SJSA1 (cell line): ENCODE measurements around the gene KLRF1. TPM values are rescaled to one million over a fixed set of nuclear protein-coding genes. Genes with fewer than 3 reads are reported as not detected.

ENCODE experiments used
- DNase-seq, 2 experiments: peaks; one replicate each; pipeline ENCODE4 v3.0.0-alpha.2; 2015 to 2020; ENCODE audit warnings: low spot score in 2 of 2, low read depth in 1 of 2
- H3K27ac ChIP-seq: fragments of 250-450 bp; sonication (Bioruptor Pico); 2 replicates; pipeline ENCODE4 v1.5.1; 2020; ENCODE audit warnings: mild to moderate bottlenecking, moderate library complexity
- H3K27me3 ChIP-seq: fragments of 250-450 bp; sonication (Bioruptor Pico); replicated peaks from 2 replicates; pipeline ENCODE4 v1.5.1; 2020; ENCODE audit warnings: mild to moderate bottlenecking, moderate library complexity
- H3K36me3 ChIP-seq: fragments of 250-450 bp; sonication (Bioruptor Pico); 2 replicates; pipeline ENCODE4 v1.5.1; 2020; ENCODE audit warnings: mild to moderate bottlenecking
- H3K4me1 ChIP-seq: fragments of 250-450 bp; sonication (Bioruptor Pico); replicated peaks from 2 replicates; pipeline ENCODE4 v1.6.1; 2021; ENCODE audit warnings: mild to moderate bottlenecking
- H3K4me3 ChIP-seq: fragments of 250-450 bp; sonication (Bioruptor Pico); 2 replicates; pipeline ENCODE4 v1.5.1; 2020; ENCODE audit warnings: mild to moderate bottlenecking
- H3K9me3 ChIP-seq: fragments of 250-450 bp; sonication (Bioruptor Pico); replicated peaks from 2 replicates; pipeline ENCODE4 v1.5.1; 2020; ENCODE audit warnings: mild to moderate bottlenecking
- total RNA-seq: library from RNA; depleted of rRNA; stranded (reverse); fragments of >200 nt; shearing (Covaris generic); gene quantifications from 2 replicates; pipeline ENCODE4 v1.2.3, GENCODE V29; 2014

Gene KLRF1
- total RNA-seq, 1 experiment from 2014 or later: not detected

DNA sequence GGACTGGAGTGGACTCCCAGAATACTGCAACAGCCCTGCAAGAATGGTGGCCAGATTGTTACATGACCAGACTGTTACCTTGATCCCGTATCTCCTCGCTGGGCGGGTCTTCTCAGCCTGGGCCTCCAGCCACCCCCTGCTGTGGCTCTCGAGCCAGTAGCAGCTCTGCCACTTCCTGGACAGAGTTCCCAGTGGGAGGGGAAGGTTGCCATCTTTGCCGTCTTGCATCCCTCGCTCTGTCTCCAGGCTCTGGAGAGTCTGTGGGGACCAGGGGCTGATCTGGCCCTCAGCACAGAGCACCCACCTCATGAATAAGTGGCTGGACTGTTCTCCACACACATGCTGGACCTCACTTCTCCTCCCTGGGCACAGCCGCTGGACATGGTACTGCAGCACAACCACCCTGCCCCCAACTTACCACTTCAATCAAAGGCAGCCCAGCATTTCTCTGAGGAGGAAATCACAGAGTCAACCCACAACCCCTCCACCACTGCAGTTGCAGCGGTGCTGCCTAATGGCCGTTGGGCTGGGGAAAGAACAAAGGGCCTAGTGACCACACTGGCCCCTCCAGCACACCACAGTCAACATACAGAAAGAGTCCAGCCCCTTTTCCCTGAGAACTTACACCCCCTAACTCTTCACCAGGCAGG, 6.9 kb upstream of the KLRF1 start:
- no peaks in the 10 kb centered on the region for H3K4me1 ChIP-seq
- no peak for DNase-seq
- no peak overlapping the region for H3K4me3 ChIP-seq
- H3K27me3 ChIP-seq: 0 out of 2 replicates have a peak, but pooled peaks cover 2% of the 10 kb centered on the region
- H3K27ac ChIP-seq: no peak overlapping the region
- no peaks in the 10 kb centered on the region for H3K9me3 ChIP-seq
- H3K36me3 ChIP-seq: no peaks in the 10 kb centered on the region

GRCh38 chr12:9829483-9829882, 2.2 kb downstream of the KLRF1 start:
- no peaks in the 10 kb centered on the region for H3K36me3 ChIP-seq
- no peaks in the 10 kb centered on the region for H3K9me3 ChIP-seq
- peaks cover 21% of the 10 kb centered on the region for H3K27me3 ChIP-seq
- H3K27ac ChIP-seq: no peak overlapping the region
- DNase-seq: no peak
- no peak overlapping the region for H3K4me3 ChIP-seq
- no peaks in the 10 kb centered on the region for H3K4me1 ChIP-seq

DNA sequence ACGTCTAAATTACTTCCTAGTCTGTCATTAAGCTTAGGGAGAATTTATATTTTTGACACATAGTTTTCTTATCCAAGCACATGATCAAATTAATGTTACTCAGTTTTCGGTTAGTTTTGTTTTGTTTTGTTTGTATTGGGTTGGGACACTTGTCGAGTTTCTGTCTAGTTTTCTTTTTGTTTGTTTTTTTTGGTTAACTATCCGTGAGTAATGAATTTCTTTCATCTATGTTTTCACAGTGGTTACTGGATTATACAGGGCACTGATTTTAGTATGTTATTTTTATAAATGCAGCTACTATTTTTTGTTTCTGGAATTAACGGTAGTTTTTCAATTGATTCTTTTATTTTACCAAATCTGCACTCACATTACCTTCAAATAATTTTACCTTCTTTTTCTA, 2.7 kb downstream of the KLRF1 start:
- Histone ChIP-seq H3K9me3 (no peaks in the 10 kb centered on the region), H3K27me3 (peaks cover 21% of the 10 kb centered on the region), H3K4me1 (no peaks in the 10 kb centered on the region), H3K27ac (no peak overlapping the region), H3K4me3 (no peak overlapping the region), H3K36me3 (no peaks in the 10 kb centered on the region)
- DNase-seq: no peak

DNA sequence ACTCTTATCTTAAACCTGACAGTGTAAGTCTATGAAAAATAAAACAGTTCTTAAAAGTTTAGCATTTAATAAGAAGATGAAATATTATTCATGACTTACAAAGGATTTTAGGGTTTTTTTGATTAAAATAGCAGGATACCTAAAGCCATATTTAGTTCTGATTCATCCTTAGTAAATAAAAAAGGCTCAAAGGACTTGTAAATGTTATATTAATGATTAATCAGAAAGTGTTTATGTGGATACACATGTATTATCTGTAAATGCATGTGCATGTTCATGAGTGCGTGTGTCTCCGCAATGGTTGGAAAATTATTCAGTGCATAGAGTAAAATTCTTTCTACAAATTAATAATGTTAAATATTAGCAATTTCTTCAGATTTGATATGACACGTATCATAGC, 4.4 kb downstream of the KLRF1 start:
- no peak overlapping the region for H3K27ac ChIP-seq
- no peak for DNase-seq
- peaks cover 18% of the 10 kb centered on the region for H3K27me3 ChIP-seq

DNA sequence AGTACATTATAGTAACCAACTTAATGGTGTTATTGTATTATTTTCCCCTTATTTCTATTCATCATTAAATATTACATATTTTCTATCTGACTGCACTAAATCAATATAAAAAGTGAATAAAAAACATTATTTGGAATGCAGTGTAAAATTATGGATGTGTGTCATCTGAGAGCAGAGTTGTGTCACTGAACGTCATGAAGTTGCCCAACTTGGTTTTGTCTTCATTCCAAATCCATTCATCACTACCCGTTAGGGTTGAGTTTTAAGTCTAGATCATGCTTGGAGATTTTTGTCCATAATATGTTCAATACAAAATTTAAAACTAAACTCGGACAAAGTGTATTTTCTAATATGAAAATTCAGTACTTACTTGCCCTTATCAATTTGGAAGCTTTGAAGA, 16.1 kb downstream of the KLRF1 start:
- Histone ChIP-seq H3K4me3 (no peak overlapping the region), H3K27me3 (no peaks in the 10 kb centered on the region), H3K9me3 (peaks cover 4% of the 10 kb centered on the region; the same call in 1 of the 2 replicates), H3K27ac (no peak overlapping the region), H3K36me3 (no peaks in the 10 kb centered on the region), H3K4me1 (no peaks in the 10 kb centered on the region)
- DNase-seq: no peak

More for the DNA sequence above, 4.4 kb downstream of the KLRF1 start:
- Histone ChIP-seq H3K4me1 (no peaks in the 10 kb centered on the region), H3K36me3 (no peaks in the 10 kb centered on the region), H3K9me3 (no peaks in the 10 kb centered on the region), H3K4me3 (no peak overlapping the region)

GRCh38 chr12:9848899-9849298, 21.6 kb downstream of the KLRF1 start:
- Histone ChIP-seq H3K4me3 (no peak overlapping the region), H3K9me3 (peaks cover 5% of the 10 kb centered on the region; the same call in 1 of the 2 replicates), H3K36me3 (peaks cover 38% of the 10 kb centered on the region), H3K27me3 (no peaks in the 10 kb centered on the region), H3K27ac (no peak overlapping the region), H3K4me1 (no peaks in the 10 kb centered on the region)
- no peak for DNase-seq

DNA sequence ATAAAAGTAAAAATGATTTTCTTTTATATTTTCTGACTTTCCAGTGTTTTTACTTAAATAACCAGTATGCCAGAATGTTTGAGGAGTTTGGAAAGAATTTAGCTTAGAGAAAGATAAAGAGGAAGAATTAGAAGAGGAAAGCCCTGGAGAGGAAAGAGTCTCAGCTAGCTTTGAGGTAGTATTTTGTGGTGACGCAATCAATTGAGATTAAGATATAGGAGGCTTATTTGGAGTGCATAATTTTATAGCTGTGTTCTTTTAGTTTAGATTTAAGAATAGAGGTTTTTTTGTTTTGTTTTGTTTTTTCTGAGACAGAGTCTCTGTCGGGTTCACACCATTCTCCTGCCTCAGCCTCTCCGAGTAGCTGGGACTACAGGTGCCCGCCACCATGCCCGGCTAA, 23.8 kb downstream of the KLRF1 start:
- Histone ChIP-seq H3K4me3 (no peak overlapping the region), H3K27me3 (no peaks in the 10 kb centered on the region)
- no peak for DNase-seq

DNA sequence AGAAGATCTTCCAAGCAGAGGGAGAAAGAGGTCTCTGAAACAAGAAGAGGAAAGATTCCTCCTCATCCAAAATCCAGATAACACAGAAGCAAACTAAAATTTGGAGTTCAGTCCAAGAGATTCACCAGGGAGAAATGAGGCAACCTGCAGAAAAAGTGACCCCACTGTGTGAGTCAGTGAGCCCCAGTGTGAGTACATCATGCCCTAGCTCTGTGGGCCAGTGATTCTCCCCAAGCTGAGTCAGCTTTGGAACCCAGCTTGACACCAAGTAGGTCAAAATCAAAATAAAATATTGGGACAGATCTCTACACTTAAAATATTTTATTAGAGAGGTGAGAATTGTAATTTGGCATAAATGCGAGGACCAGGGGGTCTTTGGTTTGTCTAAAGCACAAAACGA, 24.6 kb downstream of the KLRF1 start:
- Histone ChIP-seq H3K4me3 (no peak overlapping the region), H3K4me1 (no peaks in the 10 kb centered on the region), H3K36me3 (peaks cover 65% of the 10 kb centered on the region), H3K27me3 (no peaks in the 10 kb centered on the region), H3K27ac (no peak overlapping the region), H3K9me3 (peaks cover 5% of the 10 kb centered on the region; the same call in 1 of the 2 replicates)
- no peak for DNase-seq

More for the DNA sequence above, 23.8 kb downstream of the KLRF1 start:
- H3K27ac ChIP-seq: no peak overlapping the region
- H3K9me3 ChIP-seq: peaks cover 5% of the 10 kb centered on the region; the same call in 1 of the 2 replicates
- peaks cover 58% of the 10 kb centered on the region for H3K36me3 ChIP-seq
- no peaks in the 10 kb centered on the region for H3K4me1 ChIP-seq

GRCh38 chr12:9856151-9856550, 28.9 kb downstream of the KLRF1 start:
- H3K27me3 ChIP-seq: no peaks in the 10 kb centered on the region
- H3K4me1 ChIP-seq: no peaks in the 10 kb centered on the region
- H3K4me3 ChIP-seq: no peak overlapping the region
- H3K36me3 ChIP-seq: peaks cover 75% of the 10 kb centered on the region
- no peak overlapping the region for H3K27ac ChIP-seq
- DNase-seq: no peak
- H3K9me3 ChIP-seq: no peaks in the 10 kb centered on the region

- no peaks in the 10 kb centered on the region for H3K9me3 ChIP-seq
- no peak for DNase-seq
- no peaks in the 10 kb centered on the region for H3K4me1 ChIP-seq
- H3K27ac ChIP-seq: no peak overlapping the region
- H3K36me3 ChIP-seq: peaks cover 69% of the 10 kb centered on the region
- no peak overlapping the region for H3K4me3 ChIP-seq
- H3K27me3 ChIP-seq: no peaks in the 10 kb centered on the region
These were observed 29.6 kb downstream of the KLRF1 start for GRCh38 chr12:9856894-9857293.

DNA sequence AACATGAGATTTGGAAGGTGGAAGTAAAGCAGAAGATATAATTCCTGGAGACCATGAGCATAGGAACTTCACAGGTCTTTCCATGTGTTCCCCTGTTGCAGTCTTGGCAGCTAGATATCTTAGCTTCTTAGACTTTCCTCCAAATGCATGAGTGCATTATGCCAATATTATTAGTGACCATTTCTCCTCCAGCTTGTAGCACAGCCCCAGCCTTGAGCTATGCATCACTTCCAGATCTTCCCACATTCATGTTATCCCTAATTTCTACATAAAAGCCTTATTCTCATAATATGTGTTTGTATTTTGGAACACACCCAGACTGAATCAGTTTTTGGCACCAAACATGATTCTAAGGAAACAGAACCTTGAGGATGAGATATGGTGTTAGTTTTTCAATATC, 30.9 kb downstream of the KLRF1 start:
- DNase-seq: no peak
- no peaks in the 10 kb centered on the region for H3K4me1 ChIP-seq

DNA sequence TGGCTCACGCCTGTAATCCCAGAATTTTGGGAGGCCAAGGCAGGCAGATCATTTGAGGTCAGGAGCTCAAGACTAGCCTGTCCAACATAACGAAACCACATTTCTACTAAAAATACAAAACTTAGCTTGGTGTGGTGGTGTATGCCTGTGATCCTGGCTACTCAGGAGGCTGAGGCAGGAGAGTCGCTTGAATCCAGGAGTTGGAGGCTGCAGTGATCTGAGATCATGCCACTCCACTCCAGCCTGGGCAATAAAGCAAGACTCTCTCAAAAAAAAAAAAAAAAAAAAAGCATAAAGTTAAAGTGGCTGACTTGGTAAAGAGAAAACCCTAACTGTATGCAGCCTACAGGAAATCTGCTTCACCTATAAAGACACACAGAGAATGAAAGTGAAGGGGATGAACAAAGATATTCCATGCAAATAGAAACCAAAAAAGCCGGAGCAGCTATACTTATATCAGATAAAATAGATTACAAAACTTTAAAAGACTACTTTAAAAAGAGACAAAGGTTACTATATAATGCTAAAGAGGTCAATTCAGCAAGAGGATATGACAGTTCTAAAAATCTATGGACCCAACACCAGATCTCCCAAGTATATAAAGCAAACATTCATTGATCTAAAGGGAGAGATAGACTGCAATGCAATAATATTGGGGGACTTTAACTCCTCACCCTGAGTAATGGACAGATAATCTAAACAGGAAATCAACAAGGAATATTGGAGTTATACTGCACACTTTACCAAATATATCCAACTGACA, 37.8 kb downstream of the KLRF1 start:
- Histone ChIP-seq H3K4me3 (peak overlapping the region; percentile 13), H3K27ac (peak overlapping the region; percentile 90), H3K36me3 (peaks cover 6% of the 10 kb centered on the region; the same call in 1 of the 2 replicates), H3K4me1 (no peaks in the 10 kb centered on the region), H3K27me3 (no peaks in the 10 kb centered on the region), H3K9me3 (no peaks in the 10 kb centered on the region)
- peak in 1 of 2 experiments; percentile 38 for DNase-seq

More for the DNA sequence above, 30.9 kb downstream of the KLRF1 start:
- no peaks in the 10 kb centered on the region for H3K9me3 ChIP-seq
- no peak overlapping the region for H3K27ac ChIP-seq
- H3K27me3 ChIP-seq: no peaks in the 10 kb centered on the region
- peaks cover 61% of the 10 kb centered on the region for H3K36me3 ChIP-seq
- H3K4me3 ChIP-seq: no peak overlapping the region

DNA sequence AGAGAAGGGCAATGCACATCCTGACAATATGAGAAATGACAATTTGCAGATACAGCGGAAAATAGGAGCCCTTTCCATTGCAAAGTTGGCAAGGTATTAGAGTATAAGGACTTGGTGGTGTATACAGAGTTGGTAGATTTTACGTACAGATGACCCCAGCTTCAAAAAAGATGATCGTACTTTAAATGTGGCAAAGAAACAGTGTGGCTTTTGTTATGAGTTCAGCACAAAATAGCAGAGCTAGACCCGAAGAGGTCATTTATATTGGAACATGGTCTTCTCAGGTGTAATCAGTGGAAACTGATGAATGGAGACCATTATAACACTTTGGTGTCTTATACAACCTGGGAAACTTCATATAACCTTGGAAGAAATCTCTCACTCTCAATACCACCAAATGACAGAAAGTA, 39.6 kb downstream of the KLRF1 start:
- 0 out of 2 replicates have a peak, but pooled peaks cover 4% of the 10 kb centered on the region for H3K4me1 ChIP-seq
- DNase-seq: peak in 1 of 2 experiments; percentile 53
- H3K27ac ChIP-seq: peak overlapping the region; percentile 90
- peaks cover 6% of the 10 kb centered on the region; the same call in 1 of the 2 replicates for H3K36me3 ChIP-seq
- no peaks in the 10 kb centered on the region for H3K27me3 ChIP-seq
- H3K4me3 ChIP-seq: peak overlapping the region; percentile 40
- H3K9me3 ChIP-seq: no peaks in the 10 kb centered on the region

GRCh38 chr12:9867531-9867930, 40.2 kb downstream of the KLRF1 start:
- Histone ChIP-seq H3K27ac (peak overlapping the region; percentile 90), H3K36me3 (peaks cover 6% of the 10 kb centered on the region; the same call in 1 of the 2 replicates), H3K27me3 (no peaks in the 10 kb centered on the region), H3K4me3 (peak overlapping the region; percentile 40), H3K4me1 (0 out of 2 replicates have a peak, but pooled peaks cover 4% of the 10 kb centered on the region), H3K9me3 (no peaks in the 10 kb centered on the region)
- peak in 1 of 2 experiments; percentile 63 for DNase-seq
